GM19239 (cell line): ENCODE results near the gene CDC14B.
"Not testable (repeated sequence)": the region's sequence is repeated elsewhere in the genome, so short reads cannot be mapped to it uniquely, and the experiment has no call there.

Source experiments
- DNase-seq: peaks from one replicate; pipeline ENCODE4 v3.0.0; 2011; ENCODE audit warnings: low spot score; ENCODE audit not compliant: insufficient read length
- FAIRE-seq: peaks from 2 replicates; lab custom pipeline; 2011; peaks lifted over from hg19 to GRCh38; lab: Jason Lieb, UNC

The CDC14B gene

GRCh38 chr9:96509026-96509425 lies 110.6 kb downstream of the CDC14B start:
- FAIRE-seq (no peak), DNase-seq (no peak)

GRCh38 chr9:96508227-96508940 lies 111.3 kb downstream of the CDC14B start:
- DNase-seq, result no peak
- no peak for FAIRE-seq

GRCh38 chr9:96505316-96505991 lies 114.2 kb downstream of the CDC14B start:
- FAIRE-seq, result no peak
- no peak for DNase-seq

GRCh38 chr9:96503918-96504317 lies 115.7 kb downstream of the CDC14B start:
- FAIRE-seq (no peak), DNase-seq (no peak)

GRCh38 chr9:96503374-96503748 lies 116.3 kb downstream of the CDC14B start:
- not testable (repeated sequence) for FAIRE-seq, DNase-seq

- DNase-seq, result no peak
- no peak for FAIRE-seq
Measured at GRCh38 chr9:96502539-96503373, 116.9 kb downstream of the CDC14B start.

GRCh38 chr9:96501633-96502538 lies 117.8 kb downstream of the CDC14B start:
- FAIRE-seq, result no peak
- DNase-seq, result no peak

DNA sequence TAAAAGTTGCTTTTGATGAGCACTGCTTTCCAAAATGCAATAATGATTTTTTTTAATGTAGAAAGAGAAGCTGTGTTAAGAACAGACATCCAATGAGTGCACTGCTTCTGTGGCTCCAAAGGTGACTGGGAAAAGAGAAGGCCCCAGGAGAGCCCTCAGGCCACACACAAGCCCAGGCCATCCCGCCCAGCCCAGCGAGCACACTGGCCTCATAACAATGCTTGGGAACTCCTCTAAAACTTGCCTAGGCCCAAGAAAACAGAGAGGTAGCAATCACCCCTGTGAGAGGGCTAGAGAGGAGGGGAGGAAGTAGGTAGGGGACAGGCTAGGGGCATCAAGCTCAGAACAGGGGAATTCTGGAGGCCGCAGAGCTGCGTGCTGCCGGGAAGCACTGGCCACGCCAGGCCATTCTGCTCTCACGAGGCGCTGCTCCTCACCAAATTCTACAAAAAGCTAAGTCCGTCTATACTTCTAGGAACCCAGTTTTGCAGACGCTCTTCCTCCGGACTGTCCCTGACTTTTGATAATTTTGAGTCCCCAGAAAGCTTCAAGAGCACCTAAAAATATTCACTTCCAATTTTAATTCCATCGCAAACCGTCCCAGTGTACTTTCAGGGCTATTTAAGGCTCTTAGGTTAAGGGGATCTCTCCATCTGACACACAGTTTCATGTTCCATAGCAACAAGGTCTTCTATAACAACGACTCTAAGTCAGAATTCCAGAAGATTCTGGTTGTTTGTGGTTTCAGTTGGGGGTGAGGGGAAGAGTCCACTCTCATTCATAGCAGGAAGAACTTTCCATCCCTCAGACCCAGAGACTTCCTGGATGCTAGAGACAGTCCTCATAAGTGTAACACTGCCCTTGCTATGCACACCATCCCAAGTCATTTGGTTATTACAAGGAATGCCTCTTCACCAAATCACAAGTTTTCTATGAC lies 118.7 kb downstream of the CDC14B start:
- FAIRE-seq (no peak), DNase-seq (no peak)

GRCh38 chr9:96499257-96499656 lies 120.4 kb downstream of the CDC14B start:
- FAIRE-seq, result no peak
- no peak for DNase-seq

- DNase-seq, result no peak
- no peak for FAIRE-seq
Measured at GRCh38 chr9:96498796-96499195, 120.8 kb downstream of the CDC14B start.

DNA sequence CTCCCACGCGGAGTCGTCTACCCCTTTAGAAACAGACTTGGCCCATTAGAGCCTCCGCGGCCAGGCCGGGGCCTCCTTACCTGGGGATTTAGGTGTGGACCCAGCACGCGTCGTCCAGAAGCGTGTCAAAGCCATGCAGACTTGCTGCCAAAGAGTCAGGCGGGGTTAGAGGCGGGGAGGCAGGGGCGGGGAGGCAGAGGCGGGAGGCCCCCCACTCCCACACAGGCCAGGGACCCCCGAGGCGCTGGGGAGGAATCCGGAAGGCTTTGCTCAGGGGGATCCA lies 122.6 kb downstream of the CDC14B start:
- FAIRE-seq (no peak), DNase-seq (no peak)

GRCh38 chr9:96496368-96497116 lies 123.1 kb downstream of the CDC14B start:
- DNase-seq (no peak), FAIRE-seq (no peak)

DNA sequence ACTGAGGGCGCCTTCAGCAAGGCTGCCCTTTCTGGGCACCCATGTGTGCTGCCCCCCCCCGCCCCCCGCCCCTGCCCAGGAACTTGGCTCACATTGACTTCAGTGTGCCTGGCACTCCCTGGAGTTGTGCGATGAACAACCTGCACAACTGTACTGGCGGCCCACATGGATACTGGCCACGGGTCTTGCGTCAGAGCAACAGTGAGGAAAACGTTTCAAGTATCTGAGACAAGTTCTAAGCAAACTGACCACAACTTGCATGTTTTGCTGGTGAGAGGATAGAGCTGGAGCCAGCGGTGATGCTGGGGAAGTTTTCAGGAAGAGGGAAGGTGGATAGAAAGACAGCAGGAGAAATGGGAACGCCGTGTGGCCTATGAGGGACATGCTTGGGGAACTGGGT lies 124.3 kb downstream of the CDC14B start:
- DNase-seq (no peak), FAIRE-seq (no peak)

GRCh38 chr9:96494215-96494800 lies 125.3 kb downstream of the CDC14B start:
- no peak for FAIRE-seq

GRCh38 chr9:96493757-96494156 lies 125.9 kb downstream of the CDC14B start:
- DNase-seq (no peak), FAIRE-seq (no peak)

More at GRCh38 chr9:96494215-96494800, 125.3 kb downstream of the CDC14B start:
- DNase-seq, result no peak

- FAIRE-seq (no peak), DNase-seq (no peak)
Measured at GRCh38 chr9:96492993-96493531, 126.6 kb downstream of the CDC14B start.

GRCh38 chr9:96491880-96492525 lies 127.6 kb downstream of the CDC14B start:
- DNase-seq, result no peak
- FAIRE-seq, result no peak
